HG03565 (cell line): ENCODE data around the gene SLC40A1.

Source experiments
- ATAC-seq: cut with Tn5 transposase; IDR thresholded peaks from one replicate; pipeline ENCODE4 v1.9.1; 2021; ENCODE audit warnings: mild to moderate bottlenecking, moderate library complexity; ENCODE audit not compliant: unreplicated experiment

SLC40A1 gene

GRCh38 chr2:189601043-189601442, 20.5 kb upstream of the SLC40A1 start:
- no peak for ATAC-seq

GRCh38 chr2:189599245-189599644, 18.7 kb upstream of the SLC40A1 start:
- no peak for ATAC-seq

GRCh38 chr2:189595417-189595816, 14.8 kb upstream of the SLC40A1 start:
- ATAC-seq = no peak

- no peak for ATAC-seq
Observed at GRCh38 chr2:189594305-189594704, 13.7 kb upstream of the SLC40A1 start.

- ATAC-seq = no peak
Observed at GRCh38 chr2:189593115-189593514, 12.5 kb upstream of the SLC40A1 start.

- ATAC-seq = no peak
Observed at GRCh38 chr2:189592353-189592984, 11.9 kb upstream of the SLC40A1 start.

- ATAC-seq = no peak
Observed at GRCh38 chr2:189587780-189588179, 7.2 kb upstream of the SLC40A1 start.

GRCh38 chr2:189585226-189585756, 4.7 kb upstream of the SLC40A1 start:
- ATAC-seq = no peak

GRCh38 chr2:189584686-189585085, 4.1 kb upstream of the SLC40A1 start:
- ATAC-seq = no peak

- ATAC-seq = no peak
Observed at GRCh38 chr2:189583227-189584198, 2.9 kb upstream of the SLC40A1 start.

GRCh38 chr2:189582809-189583192, 2.2 kb upstream of the SLC40A1 start:
- ATAC-seq = no peak

GRCh38 chr2:189582140-189582808, 1.7 kb upstream of the SLC40A1 start:
- no peak for ATAC-seq

- no peak for ATAC-seq
Observed at GRCh38 chr2:189581354-189582139, 961 bp upstream of the SLC40A1 start.

GRCh38 chr2:189580241-189580651, 340 bp downstream of the SLC40A1 start:
- ATAC-seq = no peak

- ATAC-seq = no peak
Observed at GRCh38 chr2:189579585-189580186, 900 bp downstream of the SLC40A1 start.

- no peak for ATAC-seq
Observed at GRCh38 chr2:189578272-189578950, 2.2 kb downstream of the SLC40A1 start.

GRCh38 chr2:189577121-189577520, 3.5 kb downstream of the SLC40A1 start:
- ATAC-seq = no peak

- no peak for ATAC-seq
Observed at GRCh38 chr2:189576396-189576795, 4.2 kb downstream of the SLC40A1 start.

GRCh38 chr2:189574793-189575475, 5.7 kb downstream of the SLC40A1 start:
- no peak for ATAC-seq
